ENCODE data around the gene SRSF9.
A peak's percentile ranks its signal among the peaks of the same experiment; 100 is the strongest.

Gene SRSF9

DNA sequence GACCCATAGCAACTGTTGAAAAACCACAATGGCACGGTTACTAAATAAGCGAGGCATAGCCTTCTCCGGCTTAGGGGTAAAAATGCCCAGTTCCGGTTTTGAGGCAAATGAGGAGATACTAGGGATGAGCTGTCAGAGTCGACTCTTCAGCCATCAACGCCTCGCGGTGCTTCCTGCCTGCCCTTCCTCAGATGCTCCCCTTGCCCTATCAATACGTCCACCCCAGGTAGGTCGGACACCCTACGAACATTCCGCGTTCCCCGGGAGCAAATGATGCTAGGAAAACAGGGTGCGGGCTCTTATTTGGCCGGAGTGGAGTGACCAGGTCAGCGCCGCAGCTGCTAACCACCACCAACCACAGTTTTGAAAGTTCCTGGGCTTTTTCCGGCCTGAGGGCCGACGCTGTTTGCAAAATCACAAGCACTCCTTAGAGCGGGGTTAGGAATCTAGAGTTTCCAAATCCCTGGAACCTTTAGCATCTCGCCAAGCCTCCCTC, 1.2 kb downstream of the SRSF9 start (continued):
- TF ChIP-seq, protein P1, sequence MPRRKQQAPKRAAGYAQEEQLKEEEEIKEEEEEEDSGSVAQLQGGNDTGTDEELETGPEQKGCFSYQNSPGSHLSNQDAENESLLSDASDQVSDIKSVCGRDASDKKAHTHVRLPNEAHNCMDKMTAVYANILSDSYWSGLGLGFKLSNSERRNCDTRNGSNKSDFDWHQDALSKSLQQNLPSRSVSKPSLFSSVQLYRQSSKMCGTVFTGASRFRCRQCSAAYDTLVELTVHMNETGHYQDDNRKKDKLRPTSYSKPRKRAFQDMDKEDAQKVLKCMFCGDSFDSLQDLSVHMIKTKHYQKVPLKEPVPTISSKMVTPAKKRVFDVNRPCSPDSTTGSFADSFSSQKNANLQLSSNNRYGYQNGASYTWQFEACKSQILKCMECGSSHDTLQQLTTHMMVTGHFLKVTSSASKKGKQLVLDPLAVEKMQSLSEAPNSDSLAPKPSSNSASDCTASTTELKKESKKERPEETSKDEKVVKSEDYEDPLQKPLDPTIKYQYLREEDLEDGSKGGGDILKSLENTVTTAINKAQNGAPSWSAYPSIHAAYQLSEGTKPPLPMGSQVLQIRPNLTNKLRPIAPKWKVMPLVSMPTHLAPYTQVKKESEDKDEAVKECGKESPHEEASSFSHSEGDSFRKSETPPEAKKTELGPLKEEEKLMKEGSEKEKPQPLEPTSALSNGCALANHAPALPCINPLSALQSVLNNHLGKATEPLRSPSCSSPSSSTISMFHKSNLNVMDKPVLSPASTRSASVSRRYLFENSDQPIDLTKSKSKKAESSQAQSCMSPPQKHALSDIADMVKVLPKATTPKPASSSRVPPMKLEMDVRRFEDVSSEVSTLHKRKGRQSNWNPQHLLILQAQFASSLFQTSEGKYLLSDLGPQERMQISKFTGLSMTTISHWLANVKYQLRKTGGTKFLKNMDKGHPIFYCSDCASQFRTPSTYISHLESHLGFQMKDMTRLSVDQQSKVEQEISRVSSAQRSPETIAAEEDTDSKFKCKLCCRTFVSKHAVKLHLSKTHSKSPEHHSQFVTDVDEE (CRISPR knock-in tag; IDR thresholded peaks at IDR 0.05) = no peak
- TF ChIP-seq, protein P2, sequence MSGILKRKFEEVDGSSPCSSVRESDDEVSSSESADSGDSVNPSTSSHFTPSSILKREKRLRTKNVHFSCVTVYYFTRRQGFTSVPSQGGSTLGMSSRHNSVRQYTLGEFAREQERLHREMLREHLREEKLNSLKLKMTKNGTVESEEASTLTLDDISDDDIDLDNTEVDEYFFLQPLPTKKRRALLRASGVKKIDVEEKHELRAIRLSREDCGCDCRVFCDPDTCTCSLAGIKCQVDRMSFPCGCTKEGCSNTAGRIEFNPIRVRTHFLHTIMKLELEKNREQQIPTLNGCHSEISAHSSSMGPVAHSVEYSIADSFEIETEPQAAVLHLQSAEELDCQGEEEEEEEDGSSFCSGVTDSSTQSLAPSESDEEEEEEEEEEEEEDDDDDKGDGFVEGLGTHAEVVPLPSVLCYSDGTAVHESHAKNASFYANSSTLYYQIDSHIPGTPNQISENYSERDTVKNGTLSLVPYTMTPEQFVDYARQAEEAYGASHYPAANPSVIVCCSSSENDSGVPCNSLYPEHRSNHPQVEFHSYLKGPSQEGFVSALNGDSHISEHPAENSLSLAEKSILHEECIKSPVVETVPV (CRISPR knock-in tag; IDR thresholded peaks at IDR 0.05) = no peak
- TF ChIP-seq, protein P3, sequence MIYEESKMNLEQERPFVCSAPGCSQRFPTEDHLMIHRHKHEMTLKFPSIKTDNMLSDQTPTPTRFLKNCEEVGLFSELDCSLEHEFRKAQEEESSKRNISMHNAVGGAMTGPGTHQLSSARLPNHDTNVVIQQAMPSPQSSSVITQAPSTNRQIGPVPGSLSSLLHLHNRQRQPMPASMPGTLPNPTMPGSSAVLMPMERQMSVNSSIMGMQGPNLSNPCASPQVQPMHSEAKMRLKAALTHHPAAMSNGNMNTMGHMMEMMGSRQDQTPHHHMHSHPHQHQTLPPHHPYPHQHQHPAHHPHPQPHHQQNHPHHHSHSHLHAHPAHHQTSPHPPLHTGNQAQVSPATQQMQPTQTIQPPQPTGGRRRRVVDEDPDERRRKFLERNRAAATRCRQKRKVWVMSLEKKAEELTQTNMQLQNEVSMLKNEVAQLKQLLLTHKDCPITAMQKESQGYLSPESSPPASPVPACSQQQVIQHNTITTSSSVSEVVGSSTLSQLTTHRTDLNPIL (CRISPR knock-in tag; IDR thresholded peaks at IDR 0.05; ENCODE audit: low read depth) = no peak
- TF ChIP-seq TOX (CRISPR knock-in tag; IDR thresholded peaks at IDR 0.05; ENCODE audit: borderline replicate concordance) = no peak
- no peak for TF ChIP-seq ZNF8 (CRISPR knock-in tag; IDR thresholded peaks at IDR 0.05)
- TF ChIP-seq ZNF565 (CRISPR knock-in tag; conservative IDR thresholded peaks at IDR 0.05; ENCODE audit: low read depth) = no peak
- TF ChIP-seq SNAI2 (CRISPR knock-in tag; IDR thresholded peaks at IDR 0.05) = no peak

DNA sequence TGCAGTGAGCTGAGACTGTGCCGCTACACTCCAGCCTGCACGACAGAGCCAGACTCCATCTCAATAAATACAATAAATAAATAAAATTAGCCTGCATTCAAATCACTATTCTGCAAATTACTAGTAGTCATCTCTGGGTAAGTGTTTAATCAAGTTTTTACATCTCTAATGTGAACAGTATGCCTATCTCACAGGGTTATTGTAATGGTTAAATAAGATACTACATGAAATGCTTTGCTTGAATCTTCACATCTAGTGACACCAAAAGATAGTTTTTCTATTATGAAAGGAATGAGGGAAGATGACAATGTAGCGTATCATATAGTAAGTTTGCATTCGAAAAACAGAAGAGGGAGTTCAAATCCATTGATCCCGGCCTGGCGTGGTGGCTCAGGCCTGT, 2.1 kb downstream of the SRSF9 start:
- no peak for TF ChIP-seq ZFP3 (CRISPR knock-in tag; IDR thresholded peaks at IDR 0.05)
- TF ChIP-seq, protein P2 (CRISPR knock-in tag; IDR thresholded peaks at IDR 0.05) = no peak
- TF ChIP-seq, protein P4, sequence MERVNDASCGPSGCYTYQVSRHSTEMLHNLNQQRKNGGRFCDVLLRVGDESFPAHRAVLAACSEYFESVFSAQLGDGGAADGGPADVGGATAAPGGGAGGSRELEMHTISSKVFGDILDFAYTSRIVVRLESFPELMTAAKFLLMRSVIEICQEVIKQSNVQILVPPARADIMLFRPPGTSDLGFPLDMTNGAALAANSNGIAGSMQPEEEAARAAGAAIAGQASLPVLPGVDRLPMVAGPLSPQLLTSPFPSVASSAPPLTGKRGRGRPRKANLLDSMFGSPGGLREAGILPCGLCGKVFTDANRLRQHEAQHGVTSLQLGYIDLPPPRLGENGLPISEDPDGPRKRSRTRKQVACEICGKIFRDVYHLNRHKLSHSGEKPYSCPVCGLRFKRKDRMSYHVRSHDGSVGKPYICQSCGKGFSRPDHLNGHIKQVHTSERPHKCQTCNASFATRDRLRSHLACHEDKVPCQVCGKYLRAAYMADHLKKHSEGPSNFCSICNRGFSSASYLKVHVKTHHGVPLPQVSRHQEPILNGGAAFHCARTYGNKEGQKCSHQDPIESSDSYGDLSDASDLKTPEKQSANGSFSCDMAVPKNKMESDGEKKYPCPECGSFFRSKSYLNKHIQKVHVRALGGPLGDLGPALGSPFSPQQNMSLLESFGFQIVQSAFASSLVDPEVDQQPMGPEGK (CRISPR knock-in tag; IDR thresholded peaks at IDR 0.05; ENCODE audit: borderline replicate concordance) = no peak
- TF ChIP-seq ZNF8 (CRISPR knock-in tag; IDR thresholded peaks at IDR 0.05) = no peak
- TF ChIP-seq OSR1 (CRISPR knock-in tag; IDR thresholded peaks at IDR 0.05) = no peak
- TF ChIP-seq, protein P5, sequence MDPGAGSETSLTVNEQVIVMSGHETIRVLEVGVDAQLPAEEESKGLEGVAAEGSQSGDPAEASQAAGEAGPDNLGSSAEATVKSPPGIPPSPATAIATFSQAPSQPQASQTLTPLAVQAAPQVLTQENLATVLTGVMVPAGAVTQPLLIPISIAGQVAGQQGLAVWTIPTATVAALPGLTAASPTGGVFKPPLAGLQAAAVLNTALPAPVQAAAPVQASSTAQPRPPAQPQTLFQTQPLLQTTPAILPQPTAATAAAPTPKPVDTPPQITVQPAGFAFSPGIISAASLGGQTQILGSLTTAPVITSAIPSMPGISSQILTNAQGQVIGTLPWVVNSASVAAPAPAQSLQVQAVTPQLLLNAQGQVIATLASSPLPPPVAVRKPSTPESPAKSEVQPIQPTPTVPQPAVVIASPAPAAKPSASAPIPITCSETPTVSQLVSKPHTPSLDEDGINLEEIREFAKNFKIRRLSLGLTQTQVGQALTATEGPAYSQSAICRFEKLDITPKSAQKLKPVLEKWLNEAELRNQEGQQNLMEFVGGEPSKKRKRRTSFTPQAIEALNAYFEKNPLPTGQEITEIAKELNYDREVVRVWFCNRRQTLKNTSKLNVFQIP (CRISPR knock-in tag; IDR thresholded peaks at IDR 0.05; ENCODE audit: borderline replicate concordance, low read depth) = no peak
- ATAC-seq = no peak

DNA sequence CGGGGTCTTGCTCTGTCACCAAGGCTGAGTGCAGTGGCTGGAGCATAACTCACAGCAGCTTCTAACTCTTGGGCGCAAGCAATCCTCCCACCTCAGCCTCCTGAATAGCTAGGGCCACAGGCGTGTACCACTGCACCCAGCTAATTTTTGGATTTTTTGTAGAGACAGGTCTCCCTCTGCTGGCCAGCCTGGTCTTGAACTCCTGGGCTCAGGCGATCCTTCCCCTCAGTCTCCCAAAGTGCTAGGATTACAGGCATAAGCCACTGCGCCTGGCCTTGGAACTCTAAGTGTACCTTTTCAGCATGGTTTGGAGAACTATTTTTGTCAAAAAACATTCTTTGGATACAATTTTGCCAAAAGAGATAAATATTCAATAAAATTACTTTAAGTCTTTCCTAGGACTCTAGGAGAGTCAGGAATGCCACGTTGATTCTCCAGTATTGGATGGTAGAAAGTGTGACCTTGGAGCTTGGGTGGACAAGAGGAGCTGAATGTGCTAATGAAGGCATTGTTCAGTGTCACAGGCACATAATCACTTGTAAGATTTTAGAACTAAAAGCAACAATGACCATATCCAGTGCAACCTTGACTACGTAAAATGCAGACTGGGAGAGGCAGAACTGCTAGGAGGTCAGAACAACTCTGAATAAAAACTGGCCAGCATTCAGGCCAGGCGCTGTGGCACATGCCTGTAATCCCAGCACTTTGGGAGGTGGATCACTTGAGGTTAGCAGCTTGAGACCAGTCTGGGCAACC, 2.8 kb downstream of the SRSF9 start:
- peak; percentile 37 for ATAC-seq
- TF ChIP-seq, protein P1 (CRISPR knock-in tag; IDR thresholded peaks at IDR 0.05) = no peak
- TF ChIP-seq GLIS3 (CRISPR knock-in tag; IDR thresholded peaks at IDR 0.05) = no peak
- TF ChIP-seq TCF4 (CRISPR knock-in tag; IDR thresholded peaks at IDR 0.05; ENCODE audit: borderline replicate concordance) = no peak
- TF ChIP-seq SNAI2 (CRISPR knock-in tag; IDR thresholded peaks at IDR 0.05) = no peak
- TF ChIP-seq RARB (CRISPR knock-in tag; IDR thresholded peaks at IDR 0.05) = no peak
- TF ChIP-seq ARNTL (CRISPR knock-in tag; IDR thresholded peaks at IDR 0.05; ENCODE audit: borderline replicate concordance, low read depth) = no peak
- TF ChIP-seq, protein P5 (CRISPR knock-in tag; IDR thresholded peaks at IDR 0.05; ENCODE audit: borderline replicate concordance, low read depth) = no peak
- no peak for TF ChIP-seq BACH2 (CRISPR knock-in tag; IDR thresholded peaks at IDR 0.05; ENCODE audit: borderline replicate concordance)
- no peak for TF ChIP-seq ZFP3 (CRISPR knock-in tag; IDR thresholded peaks at IDR 0.05)
- TF ChIP-seq ZFP30 (CRISPR knock-in tag; IDR thresholded peaks at IDR 0.05) = no peak
- TF ChIP-seq, protein P3 (CRISPR knock-in tag; IDR thresholded peaks at IDR 0.05; ENCODE audit: low read depth) = no peak
- TF ChIP-seq ESRRG (CRISPR knock-in tag; IDR thresholded peaks at IDR 0.05) = no peak
- TF ChIP-seq TOX (CRISPR knock-in tag; IDR thresholded peaks at IDR 0.05; ENCODE audit: borderline replicate concordance) = no peak

Measured in SK-N-SH treated with all-trans-retinoic acid at 6 μM for 48 hours (cell line).